ENCODE measurements around the gene KCNQ2. TPM values are rescaled to one million over a fixed set of nuclear protein-coding genes. Genes with fewer than 3 reads are reported as not detected.
A peak's percentile ranks its signal among the peaks of the same experiment; 100 is the strongest.

KCNQ2 gene
- total RNA-seq, 1 experiment from 2014 or later = 6.2 TPM

DNA sequence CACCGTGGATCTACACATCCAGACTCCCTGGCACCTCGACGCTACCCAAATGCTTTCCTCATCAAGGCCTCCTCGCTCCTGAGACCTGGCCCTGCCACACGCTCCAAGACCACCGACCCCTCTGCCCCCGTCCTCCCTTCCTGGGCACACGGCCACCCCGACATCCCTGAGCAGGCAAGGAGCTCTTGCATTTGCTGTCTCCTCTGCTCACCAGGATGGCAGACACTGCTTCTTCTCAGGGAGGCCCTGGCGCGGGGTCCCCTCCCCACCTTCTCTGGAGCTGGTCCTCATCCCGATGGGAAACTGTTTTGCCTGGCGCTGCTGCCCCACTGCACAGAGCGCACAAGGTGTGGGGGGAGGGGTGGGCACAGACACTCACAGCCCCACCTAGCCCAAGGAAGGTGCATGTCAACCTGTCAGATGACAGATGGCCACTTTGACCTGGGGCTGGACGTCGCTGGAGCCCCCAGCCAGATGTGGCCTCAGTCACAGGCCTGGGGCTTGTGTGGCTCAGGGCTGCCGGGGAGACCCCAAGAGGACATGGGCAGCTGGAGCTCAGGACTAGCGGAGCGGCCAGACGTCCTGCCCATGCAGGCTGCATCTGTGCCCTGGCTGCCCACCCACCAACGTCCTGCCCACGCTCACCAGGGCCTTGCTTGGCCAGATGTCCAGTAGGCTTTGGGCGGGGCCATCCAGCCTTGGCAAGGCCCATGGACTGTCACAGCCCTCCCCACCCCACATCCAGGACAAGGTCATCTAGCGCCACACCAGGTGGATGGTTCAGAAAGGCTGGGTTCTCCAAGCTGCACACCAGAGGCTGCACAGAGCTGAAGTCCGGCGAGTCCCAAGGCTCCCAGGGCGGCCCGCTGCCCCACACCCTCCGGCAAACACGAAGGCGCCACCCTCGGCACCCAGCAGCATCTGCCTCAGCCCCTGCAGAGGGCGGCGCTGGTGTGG lies 6.2 kb upstream of the KCNQ2 start:
- no peak for DNase-seq (ENCODE audit: low read depth, low spot score)
- in situ Hi-C loops (cut with HindIII; ENCODE audit: low pct_unique_long_range_greater_than_20kb, low sequenced_read_pairs) = no loop called here

GRCh38 chr20:63477944-63478343 lies 5.5 kb upstream of the KCNQ2 start:
- DNase-seq (ENCODE audit: low read depth, low spot score) = no peak
- in situ Hi-C loops (cut with HindIII; ENCODE audit: low pct_unique_long_range_greater_than_20kb, low sequenced_read_pairs) = no loop called here

DNA sequence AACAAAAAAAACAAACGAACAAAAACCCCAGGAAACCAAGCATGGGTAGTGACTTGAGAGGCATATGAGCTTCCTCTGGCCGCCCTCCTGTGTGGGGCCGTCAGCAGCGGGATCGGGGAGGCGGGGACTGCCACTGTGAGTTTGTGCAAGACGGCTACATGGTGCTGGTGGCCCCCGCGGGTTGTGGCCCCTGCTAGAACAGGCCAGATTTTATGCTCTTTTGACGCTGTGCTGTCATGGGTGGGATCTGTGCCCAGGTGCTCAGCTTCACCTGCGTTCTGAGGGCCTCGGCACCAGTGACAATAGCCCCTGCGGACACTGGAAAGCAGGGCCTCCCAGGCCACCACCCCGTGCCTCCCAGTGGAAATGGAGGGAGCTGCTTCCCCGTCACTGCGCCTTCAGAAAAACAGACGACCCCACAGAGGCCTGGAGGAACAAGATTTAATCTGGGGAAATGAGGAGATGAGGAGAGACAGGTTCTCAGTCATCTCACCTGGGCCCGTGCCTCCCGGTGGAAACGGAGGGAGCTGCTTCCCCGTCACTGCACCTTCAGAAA lies 4.7 kb upstream of the KCNQ2 start:
- DNase-seq (ENCODE audit: low read depth, low spot score) = no peak

GRCh38 chr20:63475209-63475608 lies 2.8 kb upstream of the KCNQ2 start:
- DNase-seq (ENCODE audit: low read depth, low spot score) = peak; percentile 34
- in situ Hi-C loops (cut with HindIII; ENCODE audit: low pct_unique_long_range_greater_than_20kb, low sequenced_read_pairs) = no loop called here

More for the DNA sequence above, 4.7 kb upstream of the KCNQ2 start:
- in situ Hi-C loops (cut with HindIII; ENCODE audit: low pct_unique_long_range_greater_than_20kb, low sequenced_read_pairs) = no loop called here

DNA sequence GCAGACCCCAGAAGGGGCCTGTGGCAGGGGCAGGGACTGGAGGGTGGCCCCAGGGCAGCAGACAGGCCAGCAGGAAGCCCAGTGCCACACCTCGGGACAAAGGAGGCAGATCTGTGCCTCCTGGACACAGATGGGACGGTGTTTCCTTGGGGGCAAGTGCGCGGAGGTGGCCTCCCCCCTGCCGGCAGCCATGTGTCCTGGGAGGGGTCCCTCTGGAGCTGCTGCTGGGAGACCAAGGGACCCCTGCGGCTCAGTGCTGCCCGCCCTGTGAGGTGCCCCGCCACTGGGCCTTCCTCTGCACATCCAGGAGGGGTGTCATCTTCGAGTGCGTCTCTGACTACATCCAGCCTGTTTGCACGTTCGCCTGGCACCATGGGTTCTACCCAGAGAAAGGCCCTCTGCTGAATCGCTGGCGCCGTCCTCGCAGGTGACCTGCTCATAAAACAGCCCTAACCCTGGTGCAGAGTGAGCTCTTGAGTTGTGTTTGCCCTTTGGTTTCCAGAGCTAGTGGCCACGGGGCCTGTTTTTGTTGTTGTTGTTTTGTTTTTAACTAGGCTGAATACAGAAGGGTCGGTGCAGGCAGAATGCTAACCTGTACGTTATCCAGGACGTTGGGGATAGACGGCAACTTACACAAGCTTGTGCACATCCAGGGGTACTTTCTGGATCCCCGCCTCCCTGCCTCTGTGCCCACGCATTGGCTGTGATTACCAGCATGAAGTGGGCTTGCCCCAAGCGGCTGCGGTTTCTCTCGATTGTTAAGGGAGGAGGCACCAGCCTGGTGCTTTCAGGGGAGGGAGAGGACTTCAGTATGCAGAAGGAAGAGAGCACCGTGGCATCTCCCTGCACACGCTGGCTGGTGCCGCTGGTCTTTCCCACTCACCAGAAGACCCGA lies 1.3 kb upstream of the KCNQ2 start:
- in situ Hi-C loops (cut with HindIII; ENCODE audit: low pct_unique_long_range_greater_than_20kb, low sequenced_read_pairs) = no loop called here
- no peak for DNase-seq (ENCODE audit: low read depth, low spot score)

DNA sequence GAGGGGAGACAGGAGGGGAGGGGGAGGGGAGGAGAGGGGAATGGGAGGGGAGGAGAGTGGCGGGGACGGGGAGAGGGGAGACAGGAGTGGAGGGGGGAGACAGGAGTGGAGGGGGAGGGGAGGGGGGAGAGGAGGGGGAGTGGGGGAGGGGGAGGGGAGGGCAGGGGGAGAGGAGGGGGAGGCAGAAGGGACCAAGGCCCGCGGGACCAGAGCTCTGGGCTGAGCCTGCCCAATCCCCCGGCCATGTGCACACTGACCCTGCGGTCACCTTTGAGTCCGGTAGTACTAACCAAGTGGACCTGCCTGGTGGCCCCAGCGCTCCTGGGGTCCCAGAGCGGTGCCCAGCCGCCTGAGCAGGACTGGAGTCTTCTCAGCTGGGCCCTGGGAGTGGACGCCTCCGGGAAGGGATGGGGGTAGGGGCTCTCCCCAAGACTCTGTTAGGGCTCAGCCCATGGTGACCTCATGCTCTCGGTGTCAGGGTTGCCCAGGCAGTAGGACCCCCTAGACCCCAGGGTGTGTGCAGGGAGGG lies 471 bp upstream of the KCNQ2 start:
- in situ Hi-C loops (cut with HindIII; ENCODE audit: low pct_unique_long_range_greater_than_20kb, low sequenced_read_pairs) = no loop called here
- DNase-seq (ENCODE audit: low read depth, low spot score) = no peak

DNA sequence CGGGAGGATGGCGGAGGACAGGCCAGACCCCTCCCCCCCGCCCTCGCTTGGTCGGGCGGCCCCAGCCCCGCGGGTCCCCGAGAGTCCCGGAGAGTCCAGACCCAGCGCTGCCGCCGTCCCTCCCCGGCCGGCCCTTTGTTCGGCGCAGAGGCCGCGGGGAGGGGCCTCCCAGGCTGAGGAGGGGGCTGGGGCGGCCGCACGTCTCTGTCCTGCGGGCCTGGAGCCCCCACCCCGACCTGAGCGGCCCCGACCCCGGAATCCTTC lies 806 bp downstream of the KCNQ2 start:
- in situ Hi-C loops (cut with HindIII; ENCODE audit: low pct_unique_long_range_greater_than_20kb, low sequenced_read_pairs) = no loop called here

GRCh38 chr20:63471002-63471716 lies 1.3 kb downstream of the KCNQ2 start:
- DNase-seq (ENCODE audit: low read depth, low spot score) = no peak
- in situ Hi-C loops (cut with HindIII; ENCODE audit: low pct_unique_long_range_greater_than_20kb, low sequenced_read_pairs) = no loop called here

More for the DNA sequence above, 806 bp downstream of the KCNQ2 start:
- no peak for DNase-seq (ENCODE audit: low read depth, low spot score)

- no peak for DNase-seq (ENCODE audit: low read depth, low spot score)
- in situ Hi-C loops (cut with HindIII; ENCODE audit: low pct_unique_long_range_greater_than_20kb, low sequenced_read_pairs) = no loop called here
Observed at GRCh38 chr20:63470410-63470809, 2.0 kb downstream of the KCNQ2 start.

- in situ Hi-C loops (cut with HindIII; ENCODE audit: low pct_unique_long_range_greater_than_20kb, low sequenced_read_pairs) = no loop called here
Observed at GRCh38 chr20:63469713-63470101, 2.7 kb downstream of the KCNQ2 start.

DNA sequence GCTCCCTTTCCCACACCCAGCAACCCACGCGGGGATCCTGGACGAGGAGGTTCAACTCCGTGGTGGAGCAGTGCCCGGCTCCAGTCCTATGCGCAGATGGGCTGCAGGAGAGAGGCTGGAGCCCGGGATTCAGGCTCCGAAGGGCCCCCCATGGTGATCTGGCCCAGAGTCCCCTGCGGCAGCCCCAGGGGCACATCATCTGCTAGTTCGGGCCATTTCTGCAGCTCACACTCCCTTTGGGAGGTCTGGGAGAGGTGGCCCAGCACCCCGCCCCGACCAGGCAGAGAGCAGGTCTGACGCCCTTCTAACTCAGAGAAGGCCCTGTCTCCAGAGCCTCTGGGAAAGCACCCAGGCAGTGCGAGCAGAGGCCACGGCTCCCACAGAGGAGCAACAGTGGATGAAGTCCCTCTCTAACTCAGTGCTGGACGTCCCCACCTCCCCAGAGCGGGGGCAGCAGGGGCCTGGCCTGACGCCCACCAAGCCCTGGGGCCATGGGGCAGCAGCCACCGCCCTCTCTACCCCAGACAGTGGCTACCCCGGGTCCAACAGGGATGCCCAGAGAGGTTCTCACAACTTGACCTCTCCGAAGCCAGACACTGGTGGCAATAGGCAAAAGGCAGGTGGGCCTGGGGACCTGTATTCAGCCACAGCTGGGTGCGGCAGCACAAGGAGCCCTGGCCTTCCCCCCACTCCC lies 3.3 kb downstream of the KCNQ2 start:
- in situ Hi-C loops (cut with HindIII; ENCODE audit: low pct_unique_long_range_greater_than_20kb, low sequenced_read_pairs) = no loop called here

More at GRCh38 chr20:63469713-63470101, 2.7 kb downstream of the KCNQ2 start:
- DNase-seq (ENCODE audit: low read depth, low spot score) = no peak

DNA sequence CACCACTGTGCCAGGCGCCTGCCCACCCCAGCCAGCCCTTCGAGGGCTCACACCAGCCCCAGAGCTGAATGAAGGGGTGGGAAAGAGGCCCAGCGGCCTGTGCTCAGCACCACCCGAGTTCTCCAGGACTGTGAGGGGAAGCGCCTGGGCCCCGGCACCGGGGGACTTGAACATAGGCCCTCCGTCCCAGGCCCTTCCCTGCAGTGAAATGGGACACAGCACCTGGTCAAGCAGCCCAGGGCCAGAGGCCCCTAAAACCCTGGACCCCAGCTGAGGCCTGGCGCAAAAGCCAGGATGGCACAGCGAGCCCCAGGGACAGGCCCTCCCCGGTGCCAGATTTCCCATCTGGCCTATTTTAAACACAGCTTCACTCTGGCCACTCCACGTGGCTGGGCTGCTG lies 4.0 kb downstream of the KCNQ2 start:
- no peak for DNase-seq (ENCODE audit: low read depth, low spot score)
- in situ Hi-C loops (cut with HindIII; ENCODE audit: low pct_unique_long_range_greater_than_20kb, low sequenced_read_pairs) = no loop called here

More for the DNA sequence above, 3.3 kb downstream of the KCNQ2 start:
- no peak for DNase-seq (ENCODE audit: low read depth, low spot score)

GRCh38 chr20:63467294-63468083 lies 5.0 kb downstream of the KCNQ2 start:
- in situ Hi-C loops (cut with HindIII; ENCODE audit: low pct_unique_long_range_greater_than_20kb, low sequenced_read_pairs) = no loop called here

DNA sequence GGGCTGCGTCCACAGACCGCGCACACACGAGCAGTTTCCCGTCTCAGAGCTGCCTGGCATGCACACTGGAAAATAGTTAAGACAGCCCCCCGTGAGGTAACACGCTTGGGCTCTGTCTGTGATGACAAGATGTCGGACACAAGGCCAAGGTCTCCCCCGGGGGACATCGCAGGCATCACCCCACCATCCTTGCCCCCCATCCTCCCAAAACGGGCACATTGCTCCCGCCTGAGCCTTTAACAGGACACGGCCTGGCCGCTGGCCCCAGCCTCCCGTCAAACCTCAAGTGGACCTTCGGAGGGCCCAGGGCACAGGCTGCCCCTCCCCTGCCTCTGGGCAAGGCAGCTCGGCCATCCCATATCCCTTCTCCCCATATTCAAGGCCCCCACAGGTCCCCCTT lies 5.6 kb downstream of the KCNQ2 start:
- DNase-seq (ENCODE audit: low read depth, low spot score) = no peak
- in situ Hi-C loops (cut with HindIII; ENCODE audit: low pct_unique_long_range_greater_than_20kb, low sequenced_read_pairs) = no loop called here

More at GRCh38 chr20:63467294-63468083, 5.0 kb downstream of the KCNQ2 start:
- DNase-seq (ENCODE audit: low read depth, low spot score) = no peak

GRCh38 chr20:63466250-63466825 lies 6.1 kb downstream of the KCNQ2 start:
- no peak for DNase-seq (ENCODE audit: low read depth, low spot score)
- in situ Hi-C loops (cut with HindIII; ENCODE audit: low pct_unique_long_range_greater_than_20kb, low sequenced_read_pairs) = no loop called here
